Measurements from ENCODE around the gene ZNF469.

DNA sequence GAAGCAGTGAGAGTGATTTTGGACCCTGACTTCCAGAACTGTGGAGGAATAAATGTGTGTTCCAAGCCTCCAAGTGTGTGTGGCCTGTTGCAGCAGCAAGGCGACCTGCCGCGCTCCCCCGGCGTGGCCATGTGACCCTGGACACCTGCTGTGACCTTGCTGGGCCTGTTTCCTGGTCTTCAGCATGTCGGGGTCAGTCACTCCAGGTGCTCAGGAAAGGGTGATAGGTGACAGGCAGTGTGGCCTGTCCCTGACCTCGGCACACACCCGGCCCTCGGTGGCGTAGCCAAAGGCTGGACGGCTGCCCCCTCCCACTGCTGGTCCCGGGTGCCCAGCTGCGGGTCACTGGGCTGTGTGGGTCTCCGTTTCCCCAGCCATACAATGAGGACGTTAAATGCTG lies 31.8 kb upstream of the ZNF469 start:
- no peak for TF ChIP-seq POLR2A (IDR thresholded peaks at IDR 0.05)
- TF ChIP-seq, protein P1, sequence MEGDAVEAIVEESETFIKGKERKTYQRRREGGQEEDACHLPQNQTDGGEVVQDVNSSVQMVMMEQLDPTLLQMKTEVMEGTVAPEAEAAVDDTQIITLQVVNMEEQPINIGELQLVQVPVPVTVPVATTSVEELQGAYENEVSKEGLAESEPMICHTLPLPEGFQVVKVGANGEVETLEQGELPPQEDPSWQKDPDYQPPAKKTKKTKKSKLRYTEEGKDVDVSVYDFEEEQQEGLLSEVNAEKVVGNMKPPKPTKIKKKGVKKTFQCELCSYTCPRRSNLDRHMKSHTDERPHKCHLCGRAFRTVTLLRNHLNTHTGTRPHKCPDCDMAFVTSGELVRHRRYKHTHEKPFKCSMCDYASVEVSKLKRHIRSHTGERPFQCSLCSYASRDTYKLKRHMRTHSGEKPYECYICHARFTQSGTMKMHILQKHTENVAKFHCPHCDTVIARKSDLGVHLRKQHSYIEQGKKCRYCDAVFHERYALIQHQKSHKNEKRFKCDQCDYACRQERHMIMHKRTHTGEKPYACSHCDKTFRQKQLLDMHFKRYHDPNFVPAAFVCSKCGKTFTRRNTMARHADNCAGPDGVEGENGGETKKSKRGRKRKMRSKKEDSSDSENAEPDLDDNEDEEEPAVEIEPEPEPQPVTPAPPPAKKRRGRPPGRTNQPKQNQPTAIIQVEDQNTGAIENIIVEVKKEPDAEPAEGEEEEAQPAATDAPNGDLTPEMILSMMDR (IDR thresholded peaks at IDR 0.05): no peak
